Tibial nerve (tissue), 4 donors: Measurements from ENCODE around the gene ZNF223. TPM values are rescaled to one million over a fixed set of nuclear protein-coding genes. Genes with fewer than 3 reads are reported as not detected.

ENCODE experiments used
- DNase-seq, 2 donors: peaks; one replicate each; pipeline ENCODE4 v3.0.0-alpha.2; 2019; ENCODE audit warnings: low spot score in 2 of 2
- H3K27ac ChIP-seq, 4 donors: fragments of 200-600 bp; sonication (generic) in 3 of 4; one replicate each; pipeline ENCODE4 v1.5.1; 2017 to 2019; ENCODE audit warnings: mild to moderate bottlenecking in 1 of 4
- H3K27me3 ChIP-seq, 2 donors: fragments of 200-600 bp; sonication (generic) in 1 of 2; one replicate each; pipeline versions ENCODE4 v1.5.1 to v1.6.0; 2017 to 2019
- H3K36me3 ChIP-seq, 3 donors: fragments of 200-600 bp; sonication (generic); one replicate each; pipeline ENCODE4 v1.5.1; 2018 to 2019
- H3K4me1 ChIP-seq, 4 donors: fragments of 200-600 bp; sonication (generic) in 3 of 4; one replicate each; pipeline ENCODE4 v1.5.1; 2017 to 2019
- H3K4me3 ChIP-seq, 4 donors: fragments of 200-600 bp; sonication (generic) in 3 of 4; one replicate each; pipeline ENCODE4 v1.5.1; 2017 to 2019; ENCODE audit warnings: mild to moderate bottlenecking in 1 of 4, moderate library complexity in 1 of 4
- H3K9me3 ChIP-seq, 4 donors: fragments of 200-600 bp; sonication (generic) in 3 of 4; one replicate each; pipeline ENCODE4 v1.5.1; 2017 to 2019
- CTCF ChIP-seq, 5 experiments: fragments of 200-600 bp in 3 of 5; fragments of 450-650 bp in 2 of 5; sonication (generic) in 3 of 5; IDR thresholded peaks; one replicate each; pipeline ENCODE4 v1.5.1; 2016 to 2019; ENCODE audit warnings: antibody characterized with exemption in 5 of 5, mild to moderate bottlenecking in 3 of 5, moderate library complexity in 2 of 5
- EP300 ChIP-seq, 2 donors: sonication (generic); formaldehyde crosslinking; IDR thresholded peaks; one replicate each; pipeline ENCODE4 v1.6.1; 2017; ENCODE audit warnings: antibody characterized with exemption in 2 of 2, mild to moderate bottlenecking in 1 of 2
- POLR2A ChIP-seq, 2 donors: fragments of 450-650 bp; IDR thresholded peaks; one replicate each; pipeline ENCODE4 v1.6.1; 2017; ENCODE audit warnings: antibody characterized with exemption in 2 of 2, mild to moderate bottlenecking in 2 of 2, moderate library complexity in 2 of 2
- WGBS, 2 donors: methylation state at CpG; one replicate each; pipeline ENCODE4 v1.1.5; 2018; 5-methylcytosine and 5-hydroxymethylcytosine counted together
- total RNA-seq, 4 donors: library from RNA; depleted of rRNA; stranded (reverse); fragments of >200 nt; gene quantifications; one replicate each; pipeline ENCODE4 v1.1.0, GENCODE V29; 2016

ZNF223 gene
- total RNA-seq, 4 donors from 2014 or later = 1.7 to 7.3 (median 5.3) TPM

DNA sequence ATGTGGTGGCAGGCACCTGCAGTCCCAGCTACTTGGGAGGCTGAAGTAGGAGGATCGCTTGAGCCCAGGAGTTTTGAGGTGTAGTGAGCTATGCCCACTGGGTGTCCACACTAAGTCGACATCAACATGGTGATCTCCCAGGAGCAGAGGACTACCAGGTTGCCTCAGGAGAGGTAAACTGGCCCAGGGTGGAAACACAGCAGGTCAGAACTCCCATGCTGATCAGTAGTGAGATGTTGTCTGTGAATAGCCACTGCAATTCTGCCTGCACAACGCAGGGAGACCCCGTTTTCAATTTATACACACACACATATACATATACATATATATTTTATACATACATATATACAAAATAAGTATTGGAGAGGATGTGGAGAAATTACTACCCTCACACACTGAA is 40.3 kb downstream of the ZNF223 start:
- TF ChIP-seq CTCF (IDR thresholded peaks at IDR 0.05) = no peak
- TF ChIP-seq EP300 (IDR thresholded peaks at IDR 0.05) = no peak
- TF ChIP-seq POLR2A (IDR thresholded peaks at IDR 0.05) = no peak
- no peak overlapping the region for H3K4me3 ChIP-seq
- WGBS, 2 donors = 55 to 77% methylated on average over 4 of the region's 4 CpGs
- DNase-seq = no peak
- peaks cover 0 to 31% (median 0%) of the 10 kb centered on the region in 3 donors for H3K36me3 ChIP-seq
- peaks cover 0 to 24% (median 6%) of the 10 kb centered on the region in 4 donors for H3K4me1 ChIP-seq
- no peak overlapping the region for H3K27ac ChIP-seq
- H3K9me3 ChIP-seq = peaks cover 0 to 5% (median 0%) of the 10 kb centered on the region in 4 donors
- no peaks in the 10 kb centered on the region for H3K27me3 ChIP-seq

DNA sequence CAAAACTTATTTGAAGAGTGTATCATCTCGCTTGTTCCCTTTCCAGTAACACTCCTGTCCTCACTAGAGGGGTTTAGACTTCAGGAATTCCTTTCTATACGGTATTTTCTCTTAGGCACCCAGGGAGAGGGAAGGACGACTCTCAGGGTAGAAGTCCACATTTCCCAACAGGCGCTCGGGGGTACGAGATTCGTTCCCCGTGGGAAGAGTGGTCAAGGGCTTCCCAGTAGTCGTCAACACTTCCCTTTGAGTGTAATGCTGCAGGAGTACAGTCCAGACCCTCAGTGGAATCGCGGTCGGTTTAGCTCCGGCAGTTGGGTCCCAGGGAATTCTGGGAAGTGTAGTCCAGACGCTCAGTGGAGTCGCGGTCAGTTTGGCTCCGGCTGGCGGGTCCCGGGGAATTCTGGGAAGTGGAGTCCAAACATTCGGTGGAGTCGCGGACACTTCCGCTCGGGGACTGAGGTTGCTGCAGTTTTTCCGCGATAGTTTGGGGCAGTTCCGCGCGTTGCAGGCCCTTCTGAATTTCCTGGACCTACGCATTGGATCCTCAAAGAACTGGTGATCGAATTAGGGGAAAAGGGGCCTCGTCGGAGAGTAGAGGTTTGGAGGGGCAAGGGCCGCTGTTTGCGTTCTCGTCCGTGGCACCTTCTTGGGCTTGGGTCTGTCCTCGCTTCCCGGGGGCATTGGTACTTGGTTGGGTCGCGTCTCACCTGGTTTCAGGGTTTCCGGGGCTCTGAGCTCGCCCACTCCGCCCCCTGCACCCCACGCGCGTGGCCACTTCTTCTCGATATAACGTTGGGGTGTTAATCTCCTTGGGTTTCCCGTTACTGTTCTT is 42.3 kb downstream of the ZNF223 start, which contains the start of gene ZNF224:
ZNF224 (plus strand) TSS at position 431 of the 835 bp plus-strand sequence. CDS start 3,513 bp downstream, outside the sequence.
- peaks cover 0 to 31% (median 0%) of the 10 kb centered on the region in 3 donors for H3K36me3 ChIP-seq
- peaks cover 0 to 24% (median 6%) of the 10 kb centered on the region in 4 donors for H3K4me1 ChIP-seq
- TF ChIP-seq POLR2A (IDR thresholded peaks at IDR 0.05) (peak in 1 of 2 donors; percentile 34), EP300 (IDR thresholded peaks at IDR 0.05) (peak; percentile 52 to 81), CTCF (IDR thresholded peaks at IDR 0.05) (no peak)
- H3K27ac ChIP-seq = peak within 1 kb of the TSS in 3 of 4 donors; percentile 75 to 79 (median 77)
- no peaks in the 10 kb centered on the region for H3K27me3 ChIP-seq
- peaks cover 0 to 20% (median 0%) of the 10 kb centered on the region in 4 donors for H3K9me3 ChIP-seq
- peak within 1 kb of the TSS; percentile 47 to 79 (median 68) for H3K4me3 ChIP-seq
- 0 to 1% methylated on average over 43 to 50 of the region's 50 CpGs for WGBS, 2 donors
- DNase-seq = peak; percentile 75 to 85

DNA sequence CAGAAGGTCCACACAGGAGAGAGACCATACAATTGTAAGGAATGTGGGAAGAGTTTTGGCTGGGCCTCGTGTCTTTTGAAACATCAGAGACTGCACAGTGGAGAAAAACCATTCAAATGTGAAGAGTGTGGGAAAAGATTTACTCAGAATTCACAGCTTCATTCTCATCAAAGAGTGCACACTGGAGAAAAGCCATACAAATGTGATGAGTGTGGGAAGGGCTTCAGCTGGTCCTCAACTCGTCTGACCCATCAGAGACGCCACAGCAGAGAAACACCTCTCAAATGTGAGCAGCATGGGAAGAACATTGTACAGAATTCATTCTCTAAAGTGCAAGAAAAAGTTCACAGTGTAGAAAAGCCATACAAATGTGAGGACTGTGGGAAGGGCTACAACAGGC is 55.9 kb downstream of the ZNF223 start:
- 93 to 94% methylated on average over 3 of the region's 3 CpGs for WGBS, 2 donors
- DNase-seq = no peak
- Histone ChIP-seq H3K4me3 (no peak overlapping the region), H3K4me1 (peaks cover 0 to 12% (median 7%) of the 10 kb centered on the region in 4 donors), H3K36me3 (peaks cover 4 to 76% (median 13%) of the 10 kb centered on the region in 3 donors), H3K27me3 (no peaks in the 10 kb centered on the region), H3K9me3 (peaks cover 0 to 93% (median 30%) of the 10 kb centered on the region in 4 donors), H3K27ac (no peak overlapping the region)
- TF ChIP-seq EP300 (IDR thresholded peaks at IDR 0.05) (no peak), CTCF (IDR thresholded peaks at IDR 0.05) (no peak), POLR2A (IDR thresholded peaks at IDR 0.05) (no peak)

DNA sequence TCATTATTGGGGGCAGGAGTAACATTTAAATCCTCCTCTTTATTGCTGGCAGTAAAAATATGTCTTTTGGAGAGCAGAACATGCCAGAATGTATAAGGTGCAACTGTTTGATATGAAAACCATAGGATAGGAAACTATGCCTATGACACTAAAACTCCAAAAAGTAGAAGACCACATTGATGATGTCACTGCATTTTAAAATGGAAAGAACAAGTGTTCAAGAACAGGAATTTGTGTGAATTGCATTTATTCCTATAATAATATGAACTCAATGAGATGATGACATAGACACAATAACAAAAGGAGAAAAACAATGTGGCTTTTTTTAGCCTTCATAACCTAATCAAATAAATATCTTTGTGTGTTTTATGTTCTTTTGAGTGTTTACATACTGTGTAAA is 57.6 kb downstream of the ZNF223 start:
- Histone ChIP-seq H3K9me3 (peaks cover 0 to 76% (median 26%) of the 10 kb centered on the region in 4 donors), H3K27ac (no peak overlapping the region), H3K27me3 (no peaks in the 10 kb centered on the region), H3K36me3 (peaks cover 0 to 59% (median 0%) of the 10 kb centered on the region in 3 donors), H3K4me3 (no peak overlapping the region), H3K4me1 (peaks cover 0 to 19% (median 12%) of the 10 kb centered on the region in 4 donors)
- DNase-seq = no peak
- TF ChIP-seq POLR2A (IDR thresholded peaks at IDR 0.05) (no peak), CTCF (IDR thresholded peaks at IDR 0.05) (no peak), EP300 (IDR thresholded peaks at IDR 0.05) (no peak)

GRCh38 chr19:44111910-44112463 is 60.2 kb downstream of the ZNF223 start:
- TF ChIP-seq CTCF (IDR thresholded peaks at IDR 0.05) = no peak
- no peak for TF ChIP-seq POLR2A (IDR thresholded peaks at IDR 0.05)
- no peak for TF ChIP-seq EP300 (IDR thresholded peaks at IDR 0.05)
- H3K9me3 ChIP-seq = peaks cover 0 to 52% (median 17%) of the 10 kb centered on the region in 4 donors
- peak overlapping the region in 1 of 4 donors; percentile 65 for H3K4me3 ChIP-seq
- H3K27me3 ChIP-seq = no peaks in the 10 kb centered on the region
- no peak for DNase-seq
- H3K36me3 ChIP-seq = peaks cover 0 to 50% (median 5%) of the 10 kb centered on the region in 3 donors
- H3K4me1 ChIP-seq = peaks cover 0 to 24% (median 16%) of the 10 kb centered on the region in 4 donors
- H3K27ac ChIP-seq = no peak overlapping the region
- WGBS, 2 donors = 11 to 20% methylated on average over 17 of the region's 17 CpGs
